Esophagus muscularis mucosa (tissue), 4 donors: Measurements from ENCODE around the gene PCYOX1L. TPM values are rescaled to one million over a fixed set of nuclear protein-coding genes. Genes with fewer than 3 reads are reported as not detected.

Experiments used
- DNase-seq: peaks from one replicate; pipeline ENCODE4 v3.0.0-alpha.2; 2017; ENCODE audit errors: extremely low spot score
- H3K27ac ChIP-seq, 4 donors: fragments of 200-600 bp; sonication (generic); replicated peaks in 1 of 4; 1 replicate in 3 of 4; 2 replicates in 1 of 4; pipeline ENCODE4 v1.5.1; 2016 to 2019; ENCODE audit warnings: mild to moderate bottlenecking in 1 of 4
- H3K27me3 ChIP-seq, 4 donors: fragments of 200-600 bp; sonication (generic); one replicate each; pipeline versions ENCODE4 v1.5.1 to v1.6.0; 2016 to 2019
- H3K36me3 ChIP-seq, 4 donors: fragments of 200-600 bp; sonication (generic); one replicate each; pipeline ENCODE4 v1.5.1; 2016 to 2019
- H3K4me1 ChIP-seq, 4 donors: fragments of 200-600 bp; sonication (generic); one replicate each; pipeline ENCODE4 v1.5.1; 2016 to 2019
- H3K4me3 ChIP-seq, 4 donors: fragments of 200-600 bp; sonication (generic); 1 replicate in 2 of 4; 2 replicates in 2 of 4; pipeline ENCODE4 v1.5.1; 2016 to 2019; ENCODE audit warnings: mild to moderate bottlenecking in 4 of 4, moderate library complexity in 1 of 4
- H3K9me3 ChIP-seq, 4 donors: fragments of 200-600 bp; sonication (generic); 1 replicate in 3 of 4; 2 replicates in 1 of 4; pipeline ENCODE4 v1.5.1; 2016 to 2019
- EP300 ChIP-seq: sonication (generic); formaldehyde crosslinking; IDR thresholded peaks from one replicate; pipeline ENCODE4 v1.6.1; 2017; ENCODE audit warnings: antibody characterized with exemption
- POLR2A ChIP-seq: fragments of 450-650 bp; IDR thresholded peaks from one replicate; pipeline ENCODE4 v1.6.1; 2017; ENCODE audit warnings: antibody characterized with exemption, moderate library complexity, mild to moderate bottlenecking, low read depth
- POLR2AphosphoS5 ChIP-seq, 2 donors: sonication (generic); formaldehyde crosslinking; IDR thresholded peaks; one replicate each; pipeline ENCODE4 v1.6.1; 2017; ENCODE audit warnings: antibody characterized with exemption in 2 of 2
- WGBS: methylation state at CpG from one replicate; pipeline ENCODE4 v1.1.5; 2018; 5-methylcytosine and 5-hydroxymethylcytosine counted together
- intact Hi-C: fragments of 100-400 bp; cut with DNase I; formaldehyde crosslinking; loops from one replicate; pipeline ENCODE4 v1.15.1; 2023
- total RNA-seq, 4 donors: library from RNA; depleted of rRNA; stranded (reverse); fragments of >200 nt; gene quantifications; one replicate each; pipeline versions ENCODE4 v1.1.0 to v1.2.1, GENCODE V29; 2016
- TF ChIP-seq, protein P1 (sequence below), 3 experiments: fragments of 200-600 bp in 2 of 3; fragments of 450-650 bp in 1 of 3; sonication (generic) in 2 of 3; IDR thresholded peaks; one replicate each; pipeline ENCODE4 v1.5.1; 2017 to 2019; ENCODE audit warnings: antibody characterized with exemption in 3 of 3, mild to moderate bottlenecking in 2 of 3, moderate library complexity in 1 of 3

PCYOX1L gene
- total RNA-seq, 4 donors from 2014 or later: 4.0 to 5.8 (median 4.7) TPM

- TF ChIP-seq, protein P1, sequence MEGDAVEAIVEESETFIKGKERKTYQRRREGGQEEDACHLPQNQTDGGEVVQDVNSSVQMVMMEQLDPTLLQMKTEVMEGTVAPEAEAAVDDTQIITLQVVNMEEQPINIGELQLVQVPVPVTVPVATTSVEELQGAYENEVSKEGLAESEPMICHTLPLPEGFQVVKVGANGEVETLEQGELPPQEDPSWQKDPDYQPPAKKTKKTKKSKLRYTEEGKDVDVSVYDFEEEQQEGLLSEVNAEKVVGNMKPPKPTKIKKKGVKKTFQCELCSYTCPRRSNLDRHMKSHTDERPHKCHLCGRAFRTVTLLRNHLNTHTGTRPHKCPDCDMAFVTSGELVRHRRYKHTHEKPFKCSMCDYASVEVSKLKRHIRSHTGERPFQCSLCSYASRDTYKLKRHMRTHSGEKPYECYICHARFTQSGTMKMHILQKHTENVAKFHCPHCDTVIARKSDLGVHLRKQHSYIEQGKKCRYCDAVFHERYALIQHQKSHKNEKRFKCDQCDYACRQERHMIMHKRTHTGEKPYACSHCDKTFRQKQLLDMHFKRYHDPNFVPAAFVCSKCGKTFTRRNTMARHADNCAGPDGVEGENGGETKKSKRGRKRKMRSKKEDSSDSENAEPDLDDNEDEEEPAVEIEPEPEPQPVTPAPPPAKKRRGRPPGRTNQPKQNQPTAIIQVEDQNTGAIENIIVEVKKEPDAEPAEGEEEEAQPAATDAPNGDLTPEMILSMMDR (IDR thresholded peaks at IDR 0.05): no peak
- no peak for TF ChIP-seq POLR2A
- TF ChIP-seq POLR2AphosphoS5 (IDR thresholded peaks at IDR 0.05): no peak
- TF ChIP-seq EP300: no peak
- intact Hi-C loops: no loop called here
These were observed 17.6 kb downstream of the PCYOX1L start for GRCh38 chr5:149375434-149375833.

DNA sequence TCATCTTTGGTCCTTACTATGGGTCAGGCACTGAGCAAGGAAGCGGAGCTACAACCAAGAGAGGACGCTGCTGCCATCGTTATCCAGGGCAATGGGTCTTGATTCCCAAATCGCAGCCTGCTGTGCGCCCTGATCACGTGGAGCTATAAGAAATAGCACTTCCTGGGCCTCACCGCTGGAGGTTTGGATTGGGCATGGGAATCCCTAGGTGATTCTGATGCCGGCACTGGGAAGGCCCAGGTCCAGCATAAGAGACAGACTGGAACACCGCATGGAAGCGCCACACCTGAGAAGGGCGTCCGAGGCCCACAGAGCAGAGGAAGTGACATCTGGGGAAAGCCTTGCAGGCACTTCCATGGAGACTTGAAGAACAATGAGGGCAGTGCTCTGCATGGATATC, 18.3 kb downstream of the PCYOX1L start:
- H3K36me3 ChIP-seq: no peaks in the 10 kb centered on the region
- H3K4me3 ChIP-seq: no peak overlapping the region
- H3K27me3 ChIP-seq: no peaks in the 10 kb centered on the region
- peaks cover 11 to 70% (median 64%) of the 10 kb centered on the region in 4 donors for H3K4me1 ChIP-seq
- TF ChIP-seq POLR2A (no peak), POLR2AphosphoS5 (IDR thresholded peaks at IDR 0.05) (no peak), EP300 (no peak)
- TF ChIP-seq, protein P1 (IDR thresholded peaks at IDR 0.05): no peak
- intact Hi-C loops: no loop called here
- 96% methylated on average over 10 of the region's 12 CpGs for WGBS
- no peak for DNase-seq
- H3K9me3 ChIP-seq: no peaks in the 10 kb centered on the region
- H3K27ac ChIP-seq: peak overlapping the region; percentile 35 to 97 (median 38)

More at GRCh38 chr5:149375434-149375833, 17.6 kb downstream of the PCYOX1L start:
- Histone ChIP-seq H3K27me3 (no peaks in the 10 kb centered on the region), H3K4me1 (peaks cover 16 to 72% (median 65%) of the 10 kb centered on the region in 4 donors), H3K9me3 (no peaks in the 10 kb centered on the region), H3K4me3 (no peak overlapping the region), H3K27ac (peak overlapping the region in 3 of 4 donors; percentile 13 to 97 (median 44)), H3K36me3 (no peaks in the 10 kb centered on the region)
- DNase-seq: no peak
- 92% methylated on average over 6 of the region's 6 CpGs for WGBS

GRCh38 chr5:149376711-149377447, 19.0 kb downstream of the PCYOX1L start:
- TF ChIP-seq POLR2AphosphoS5 (IDR thresholded peaks at IDR 0.05) (no peak), POLR2A (no peak), EP300 (no peak)
- TF ChIP-seq, protein P1 (IDR thresholded peaks at IDR 0.05): no peak
- Histone ChIP-seq H3K27ac (peak overlapping the region; percentile 36 to 97 (median 67)), H3K4me3 (no peak overlapping the region), H3K27me3 (no peaks in the 10 kb centered on the region), H3K4me1 (peaks cover 14 to 70% (median 64%) of the 10 kb centered on the region in 4 donors), H3K36me3 (no peaks in the 10 kb centered on the region), H3K9me3 (no peaks in the 10 kb centered on the region)
- intact Hi-C loops: no loop called here
- DNase-seq: no peak
- 83% methylated on average over 7 of the region's 7 CpGs for WGBS

DNA sequence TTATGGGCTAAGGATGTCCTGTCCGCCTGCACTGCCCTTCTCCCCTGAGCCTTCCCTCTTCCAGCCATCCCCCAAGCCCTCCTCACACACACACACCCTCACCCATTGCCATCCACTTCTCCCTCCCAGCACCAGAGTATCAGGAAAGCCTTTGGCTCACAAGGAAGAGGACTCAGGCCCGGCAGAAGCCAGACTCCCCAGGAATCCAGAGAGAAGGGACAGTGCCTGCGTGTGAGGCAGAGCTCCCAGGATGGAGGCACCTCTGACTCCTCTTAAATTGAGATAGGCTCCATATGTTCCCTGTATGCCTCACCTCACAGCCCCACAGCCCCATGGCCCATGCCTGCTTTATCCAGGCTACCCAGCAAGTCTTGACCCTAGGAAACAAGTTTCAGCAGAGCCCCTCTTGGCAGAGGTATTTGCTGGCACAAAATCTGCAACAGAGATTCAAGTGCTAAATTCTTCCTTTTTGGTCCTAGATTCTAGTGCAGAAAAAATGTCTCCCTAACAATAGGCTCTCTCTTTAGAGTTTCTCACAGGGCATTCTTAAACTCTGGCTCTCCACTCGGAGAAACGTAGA, 20.5 kb downstream of the PCYOX1L start:
- TF ChIP-seq POLR2AphosphoS5 (IDR thresholded peaks at IDR 0.05): no peak
- TF ChIP-seq, protein P1 (IDR thresholded peaks at IDR 0.05): no peak
- TF ChIP-seq EP300: no peak
- TF ChIP-seq POLR2A: no peak
- no peaks in the 10 kb centered on the region for H3K27me3 ChIP-seq
- H3K9me3 ChIP-seq: no peaks in the 10 kb centered on the region
- peak overlapping the region; percentile 92 to 97 (median 96) for H3K27ac ChIP-seq
- H3K4me1 ChIP-seq: peaks cover 28 to 70% (median 65%) of the 10 kb centered on the region in 4 donors
- WGBS: 40% methylated on average over 5 of the region's 5 CpGs
- no peak for DNase-seq
- no peaks in the 10 kb centered on the region for H3K36me3 ChIP-seq
- intact Hi-C loops: no loop called here
- H3K4me3 ChIP-seq: peak overlapping the region in 2 of 4 donors; percentile 7
